Neuron (in vitro differentiated cells): ENCODE data around the gene PPP1R14C.
"Not testable (repeated sequence)": the region's sequence is repeated elsewhere in the genome, so short reads cannot be mapped to it uniquely, and the experiment has no call there.

Source experiments
- H2AFZ ChIP-seq: one replicate; pipeline ENCODE4 v1.6.1; 2013; ENCODE audit warnings: low read depth, mild to moderate bottlenecking, inconsistent platforms, low read length, moderate library complexity
- H3K27me3 ChIP-seq: one replicate; pipeline ENCODE4 v1.6.1; 2013; ENCODE audit warnings: low read length; ENCODE audit not compliant: insufficient read depth
- H3K36me3 ChIP-seq: one replicate; pipeline ENCODE4 v1.6.1; 2013; ENCODE audit warnings: low read length; ENCODE audit not compliant: insufficient read depth
- H3K4me1 ChIP-seq: one replicate; pipeline ENCODE4 v1.6.1; 2013; ENCODE audit warnings: low read length; ENCODE audit not compliant: insufficient read depth
- H3K4me3 ChIP-seq: 2 replicates; pipeline ENCODE4 v1.5.1; 2013; ENCODE audit warnings: mild to moderate bottlenecking, low read length, moderate library complexity
- H3K9me3 ChIP-seq: one replicate; pipeline ENCODE4 v1.6.1; 2013; ENCODE audit warnings: low read length

PPP1R14C gene

DNA sequence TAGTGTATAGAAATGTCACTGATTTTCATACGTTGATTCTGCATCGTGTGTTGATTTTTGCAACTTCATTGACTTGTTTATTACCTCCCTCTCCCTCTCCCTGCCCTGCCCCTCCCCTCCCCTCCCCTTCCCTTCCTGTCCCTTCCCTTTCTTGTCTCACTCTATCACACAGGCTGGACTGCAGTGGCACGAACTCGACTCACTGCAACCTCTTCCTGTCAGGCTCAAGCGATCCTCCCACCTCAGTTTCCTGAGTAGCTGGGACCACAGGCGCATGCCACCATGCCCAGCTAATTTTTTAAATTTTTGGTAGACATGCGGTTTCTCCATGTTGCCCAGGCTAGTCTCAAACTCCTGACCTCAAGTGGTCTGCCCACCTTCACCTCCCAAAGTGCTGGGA lies 19.2 kb upstream of the PPP1R14C start:
- Histone ChIP-seq H3K4me1 (peaks cover 12% of the 10 kb centered on the region), H3K36me3 (no peaks in the 10 kb centered on the region), H2AFZ (no peak overlapping the region), H3K9me3 (peaks cover 2% of the 10 kb centered on the region), H3K27me3 (no peaks in the 10 kb centered on the region), H3K4me3 (no peak overlapping the region)

DNA sequence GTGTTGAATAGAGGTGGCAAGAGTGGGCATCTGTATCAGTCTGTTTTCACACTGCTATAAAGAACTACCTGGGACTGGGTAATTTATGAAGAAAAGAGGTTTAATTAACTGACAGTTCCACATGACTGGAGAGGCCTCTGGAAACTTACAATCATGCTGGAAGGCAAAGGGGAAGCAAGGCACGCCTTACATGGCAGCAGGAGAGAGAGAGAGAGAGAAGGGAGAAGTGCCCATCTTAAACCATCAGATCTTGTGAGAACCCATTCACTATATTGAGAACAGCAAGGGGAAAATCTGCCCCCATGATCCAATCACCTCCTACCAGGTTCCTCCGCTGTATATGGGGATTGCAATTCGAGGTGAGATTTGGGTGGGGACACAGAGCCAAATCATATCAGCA lies 18.6 kb upstream of the PPP1R14C start:
- no peak overlapping the region for H3K4me3 ChIP-seq
- H3K27me3 ChIP-seq = no peaks in the 10 kb centered on the region
- H3K36me3 ChIP-seq = no peaks in the 10 kb centered on the region

DNA sequence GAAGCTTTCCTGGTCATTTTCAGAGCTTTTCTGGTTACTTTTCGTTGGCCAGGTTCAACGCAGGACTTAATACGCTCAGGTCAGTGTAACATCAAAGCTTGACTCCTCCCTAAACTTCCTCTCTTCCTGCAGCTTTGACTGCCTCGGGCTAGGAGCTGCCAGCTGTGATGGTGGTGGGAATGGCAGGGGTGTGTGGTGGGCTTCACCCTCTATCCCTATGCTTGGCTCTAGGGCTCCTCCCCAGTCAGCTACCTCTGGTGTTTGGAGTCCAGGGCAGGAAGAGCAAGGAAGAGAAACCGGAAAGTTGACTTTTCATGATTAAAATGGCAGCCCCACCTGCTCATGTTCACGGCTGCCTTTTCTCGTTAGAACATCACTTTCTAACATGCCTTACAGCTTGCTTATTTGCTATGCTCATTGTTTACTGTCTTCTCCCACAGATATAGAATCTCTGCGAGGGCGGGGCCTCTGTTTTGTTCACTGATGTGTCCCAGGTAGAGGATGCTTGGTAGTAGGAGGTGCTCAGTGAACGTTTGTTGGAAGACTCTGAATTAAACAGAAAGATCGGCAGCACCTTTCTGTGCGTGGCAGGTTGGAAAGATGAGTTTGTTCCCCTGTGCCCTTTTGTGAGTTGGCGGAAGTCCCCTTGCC lies 16.1 kb upstream of the PPP1R14C start:
- no peaks in the 10 kb centered on the region for H3K27me3 ChIP-seq
- H2AFZ ChIP-seq = no peak overlapping the region
- H3K36me3 ChIP-seq = no peaks in the 10 kb centered on the region
- peaks cover 5% of the 10 kb centered on the region for H3K9me3 ChIP-seq
- H3K4me1 ChIP-seq = no peaks in the 10 kb centered on the region
- H3K4me3 ChIP-seq = no peak overlapping the region

More for the DNA sequence above, 18.6 kb upstream of the PPP1R14C start:
- Histone ChIP-seq H3K9me3 (peaks cover 2% of the 10 kb centered on the region), H3K4me1 (peaks cover 6% of the 10 kb centered on the region), H2AFZ (no peak overlapping the region)

DNA sequence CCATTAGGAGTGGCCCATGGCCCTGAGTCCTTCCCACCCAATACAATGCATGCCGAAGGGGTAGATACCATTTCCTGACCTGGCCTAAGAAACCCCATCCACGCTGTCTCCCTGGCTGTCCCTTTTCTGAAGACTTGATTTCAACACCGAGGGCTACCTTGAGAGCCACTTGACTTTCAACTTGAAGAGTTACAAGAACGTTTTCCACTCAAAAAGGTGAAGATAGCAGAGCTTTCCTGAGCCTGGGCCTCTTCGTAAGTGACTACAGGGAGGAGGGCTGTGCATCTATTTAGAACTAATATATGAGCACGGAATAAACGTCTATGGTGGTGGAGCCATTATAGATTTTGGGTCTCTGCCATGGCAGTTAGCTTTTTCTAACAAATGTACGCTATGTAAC lies 14.4 kb upstream of the PPP1R14C start:
- H2AFZ ChIP-seq = no peak overlapping the region
- H3K9me3 ChIP-seq = peaks cover 5% of the 10 kb centered on the region
- no peaks in the 10 kb centered on the region for H3K4me1 ChIP-seq
- no peaks in the 10 kb centered on the region for H3K27me3 ChIP-seq
- no peaks in the 10 kb centered on the region for H3K36me3 ChIP-seq
- no peak overlapping the region for H3K4me3 ChIP-seq

DNA sequence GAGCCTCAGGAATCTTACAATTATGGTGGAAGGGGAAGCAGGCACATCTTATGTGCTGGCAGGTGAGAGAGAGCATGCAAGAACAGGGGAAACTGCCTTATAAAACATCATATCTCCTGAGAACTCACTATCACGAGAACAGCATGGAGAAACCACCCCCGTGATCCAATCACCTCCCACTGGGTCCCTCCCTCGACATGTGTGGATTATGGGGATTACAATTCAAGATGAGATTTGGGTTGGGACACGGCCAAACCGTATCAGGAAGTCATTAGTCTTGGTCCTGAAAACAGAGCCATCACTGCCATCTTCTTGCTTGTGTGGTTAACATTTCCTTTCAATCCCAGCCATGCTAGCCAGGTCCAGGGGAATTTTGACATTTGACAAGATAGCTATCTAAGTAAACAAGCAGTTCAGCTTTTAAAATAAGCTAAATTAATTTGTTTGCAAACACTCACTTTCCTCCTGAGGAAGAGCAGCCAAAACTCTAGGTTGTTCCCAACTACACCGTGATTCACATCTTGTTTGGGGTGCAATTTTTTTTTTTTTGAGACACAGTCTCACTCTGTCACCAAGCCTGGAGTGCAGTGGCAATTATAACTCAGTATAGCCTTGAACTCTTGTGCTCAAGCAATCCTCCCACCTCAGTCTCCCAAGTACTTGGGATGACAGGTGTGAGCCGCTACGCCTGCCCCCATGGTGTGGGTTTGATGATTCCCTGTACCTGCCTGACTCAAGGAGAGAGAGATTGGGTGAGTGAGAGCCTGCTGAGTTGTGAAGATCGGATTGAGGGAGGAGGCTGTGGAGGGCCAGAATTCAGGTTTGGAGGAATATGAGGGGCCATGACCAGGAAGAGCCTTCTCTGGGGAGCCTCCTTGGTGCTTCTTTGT lies 13.0 kb upstream of the PPP1R14C start:
- Histone ChIP-seq H2AFZ (no peak overlapping the region), H3K4me3 (no peak overlapping the region), H3K4me1 (no peaks in the 10 kb centered on the region), H3K27me3 (no peaks in the 10 kb centered on the region), H3K9me3 (peaks cover 5% of the 10 kb centered on the region), H3K36me3 (no peaks in the 10 kb centered on the region)

DNA sequence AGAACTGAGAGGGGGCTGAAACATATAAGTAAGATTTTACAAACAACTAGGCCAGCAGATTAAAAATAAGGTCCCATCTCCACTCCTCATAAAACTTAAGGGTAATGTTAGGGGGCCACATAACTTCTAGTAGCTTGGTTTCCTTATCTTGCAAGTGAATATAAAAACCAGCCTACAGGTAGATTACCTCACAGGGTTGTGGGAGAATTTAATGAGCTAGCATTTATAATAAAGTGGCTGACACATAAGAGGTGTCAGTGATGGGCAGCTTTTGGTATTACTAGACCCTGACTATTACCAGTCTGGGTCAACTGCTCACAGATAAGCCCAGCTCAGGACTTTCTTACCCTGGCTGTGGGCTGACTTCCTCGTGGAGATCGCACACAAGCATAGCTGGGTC lies 9.2 kb upstream of the PPP1R14C start:
- H2AFZ ChIP-seq = no peak overlapping the region
- no peaks in the 10 kb centered on the region for H3K36me3 ChIP-seq
- no peaks in the 10 kb centered on the region for H3K4me1 ChIP-seq
- H3K9me3 ChIP-seq = peaks cover 5% of the 10 kb centered on the region
- no peak overlapping the region for H3K4me3 ChIP-seq
- H3K27me3 ChIP-seq = no peaks in the 10 kb centered on the region

DNA sequence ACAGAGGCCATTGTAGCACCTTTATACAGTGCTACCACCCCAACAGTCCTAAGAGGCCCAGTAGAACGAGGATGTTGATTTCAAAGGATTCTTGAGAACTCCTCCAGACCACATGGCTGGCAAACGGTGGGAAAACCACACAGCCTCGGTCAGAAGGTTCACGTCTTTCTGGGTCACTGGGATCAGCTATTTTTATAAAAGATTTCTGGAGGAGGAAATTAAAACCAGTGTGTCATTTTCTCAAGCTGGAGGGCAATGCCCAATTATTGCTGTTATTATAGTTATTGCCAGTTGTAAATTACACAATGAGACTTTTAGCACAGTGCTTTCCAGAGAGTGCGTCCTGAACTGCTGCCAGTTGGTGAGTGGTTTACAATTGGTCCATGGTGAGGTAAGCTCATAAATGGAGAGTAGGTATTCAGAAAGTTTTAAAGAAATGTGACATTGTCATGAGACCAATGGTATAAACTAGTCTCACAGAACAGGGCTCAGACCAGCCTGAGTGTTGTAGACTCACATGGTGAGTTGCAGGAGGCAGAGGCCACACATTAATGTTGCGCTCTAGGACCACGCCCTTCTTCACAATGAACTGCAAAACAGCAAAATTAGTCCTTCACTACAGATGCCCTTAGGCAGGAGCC lies 8.4 kb upstream of the PPP1R14C start:
- no peak overlapping the region for H2AFZ ChIP-seq
- no peaks in the 10 kb centered on the region for H3K27me3 ChIP-seq
- no peaks in the 10 kb centered on the region for H3K4me1 ChIP-seq
- H3K36me3 ChIP-seq = no peaks in the 10 kb centered on the region
- peaks cover 5% of the 10 kb centered on the region for H3K9me3 ChIP-seq
- no peak overlapping the region for H3K4me3 ChIP-seq

DNA sequence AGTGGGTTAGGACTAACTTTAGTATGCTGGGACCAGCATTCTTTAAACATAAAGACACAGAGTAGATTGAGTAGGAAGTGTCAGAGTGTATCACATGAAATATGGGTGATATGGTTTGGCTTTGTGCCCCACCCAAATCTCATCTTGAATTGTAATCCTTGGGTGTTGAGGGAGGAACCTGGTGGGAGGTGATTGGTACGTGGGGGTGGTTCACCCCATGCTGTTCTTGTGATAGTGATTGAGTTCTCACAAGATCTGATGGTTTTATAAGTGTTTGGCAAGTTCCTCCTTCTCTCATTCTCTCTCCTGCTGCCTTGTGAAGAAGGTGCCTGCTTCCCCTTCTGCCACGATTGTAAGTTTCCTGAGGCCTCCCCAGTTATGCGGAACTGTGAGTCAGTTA lies 5.1 kb upstream of the PPP1R14C start:
- not testable (repeated sequence) for H3K4me3 ChIP-seq, H3K27me3 ChIP-seq, H3K9me3 ChIP-seq, H2AFZ ChIP-seq, H3K36me3 ChIP-seq
- peaks cover 11% of the 10 kb centered on the region for H3K4me1 ChIP-seq

DNA sequence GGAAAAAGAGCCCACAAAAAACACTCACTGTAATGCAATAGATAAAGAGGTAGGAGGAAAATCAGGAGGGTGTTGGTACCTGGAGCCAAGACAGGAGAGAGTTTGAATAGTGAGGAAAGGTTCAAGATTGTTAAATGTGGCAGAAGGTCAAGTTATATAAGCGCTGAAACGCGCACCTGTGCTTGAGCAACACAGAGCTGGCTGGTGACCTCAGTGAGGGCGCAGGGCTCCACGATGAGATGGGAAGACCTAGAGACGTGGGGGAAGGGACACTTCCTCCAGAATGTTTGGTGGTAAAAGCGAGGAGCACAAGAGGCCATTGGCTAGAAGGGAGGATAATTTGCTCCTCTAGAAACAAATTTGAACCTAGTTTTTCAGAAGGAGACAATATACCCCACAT lies 4.2 kb upstream of the PPP1R14C start:
- no peaks in the 10 kb centered on the region for H3K27me3 ChIP-seq
- H3K4me3 ChIP-seq = no peak overlapping the region
- H3K9me3 ChIP-seq = peaks cover 2% of the 10 kb centered on the region
- H2AFZ ChIP-seq = no peak overlapping the region
- no peaks in the 10 kb centered on the region for H3K36me3 ChIP-seq
- peaks cover 11% of the 10 kb centered on the region for H3K4me1 ChIP-seq

DNA sequence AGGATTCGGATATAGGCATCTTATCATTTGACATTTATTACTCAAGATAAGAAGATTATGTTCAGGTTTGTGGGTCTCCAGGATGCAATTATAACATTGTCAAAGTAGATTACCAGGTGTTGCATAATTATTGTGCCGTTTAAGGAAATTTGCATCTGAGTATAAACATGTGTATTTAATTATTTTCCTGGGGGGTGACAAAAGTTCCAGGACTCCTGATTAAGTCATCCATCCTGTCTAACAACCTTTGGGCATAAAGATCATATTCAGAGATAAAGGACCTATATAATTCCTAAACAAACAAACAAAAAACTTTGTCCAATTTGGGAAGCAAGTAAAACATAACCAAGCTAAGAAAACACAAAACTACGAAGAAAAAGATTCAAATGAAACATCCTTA lies 3.3 kb upstream of the PPP1R14C start:
- H3K36me3 ChIP-seq = no peaks in the 10 kb centered on the region
- no peaks in the 10 kb centered on the region for H3K27me3 ChIP-seq
- H3K9me3 ChIP-seq = peaks cover 2% of the 10 kb centered on the region
- no peak overlapping the region for H3K4me3 ChIP-seq
- peaks cover 11% of the 10 kb centered on the region for H3K4me1 ChIP-seq
- no peak overlapping the region for H2AFZ ChIP-seq

DNA sequence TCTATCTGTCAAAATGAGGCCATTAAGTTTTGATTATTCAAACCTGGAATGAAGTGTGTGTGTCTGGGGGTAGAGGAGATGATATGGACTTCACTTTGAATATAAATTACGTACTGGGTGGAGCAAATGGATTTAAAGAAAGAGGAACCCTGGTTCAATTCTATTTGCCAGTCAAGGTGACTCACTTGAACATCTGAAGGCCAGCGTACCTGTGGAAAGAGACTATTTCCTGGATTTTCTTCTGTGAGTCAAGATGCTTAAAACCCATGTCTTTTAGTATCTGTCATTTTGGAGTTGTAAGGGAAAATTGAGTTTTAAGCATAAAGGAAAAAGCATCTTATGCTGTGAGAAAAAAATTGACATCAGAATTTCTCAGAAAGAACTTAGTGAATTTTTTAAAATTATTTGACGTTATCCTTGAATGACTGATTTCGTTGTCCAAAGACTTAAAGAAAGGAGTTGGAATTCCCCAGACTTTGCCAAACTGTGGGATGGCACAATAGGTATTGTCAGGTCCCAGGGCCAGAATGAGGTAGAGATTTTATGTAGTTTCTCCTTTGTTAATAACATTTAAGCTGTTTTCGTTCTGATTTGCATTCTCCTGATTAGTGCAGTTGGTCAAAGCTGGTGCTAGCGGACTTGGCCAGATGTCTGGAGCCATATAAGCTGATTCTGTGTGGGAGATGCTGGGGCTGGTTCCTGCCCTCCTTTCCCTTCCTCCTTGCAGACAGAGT lies 2.4 kb upstream of the PPP1R14C start:
- Histone ChIP-seq H3K27me3 (no peaks in the 10 kb centered on the region), H2AFZ (no peak overlapping the region), H3K4me3 (no peak overlapping the region), H3K9me3 (peaks cover 2% of the 10 kb centered on the region), H3K4me1 (peaks cover 14% of the 10 kb centered on the region), H3K36me3 (no peaks in the 10 kb centered on the region)

DNA sequence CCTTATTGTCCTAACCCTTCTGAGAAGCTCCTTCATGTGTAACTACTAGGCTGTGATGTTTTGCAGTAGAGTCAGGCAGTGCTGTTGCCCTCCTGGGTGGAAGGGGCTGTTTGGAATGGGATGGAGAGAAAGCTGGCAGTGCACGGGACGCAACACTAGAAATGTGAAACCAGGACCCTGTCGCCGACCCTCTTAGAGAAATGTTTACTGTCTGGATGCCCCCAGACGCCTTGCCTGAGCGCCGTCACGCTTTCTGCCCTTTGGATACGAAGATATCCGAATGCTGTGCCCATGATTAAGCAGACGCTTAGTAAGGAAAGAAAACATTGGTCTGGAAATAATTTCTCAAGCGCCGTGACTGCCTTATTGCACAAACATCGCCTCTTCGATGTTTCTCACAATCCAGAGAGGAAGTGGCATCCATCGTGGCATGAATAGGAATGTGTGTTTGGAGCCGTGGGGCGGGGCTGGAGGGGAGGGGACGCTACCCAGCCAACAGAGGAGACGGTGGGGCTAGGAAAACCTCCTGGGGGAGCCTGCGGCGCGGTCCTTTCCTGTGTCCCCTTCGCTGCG lies 661 bp upstream of the PPP1R14C start:
- H3K36me3 ChIP-seq = no peaks in the 10 kb centered on the region
- peaks cover 28% of the 10 kb centered on the region for H3K4me1 ChIP-seq
- H3K27me3 ChIP-seq = no peaks in the 10 kb centered on the region
- H2AFZ ChIP-seq = peak overlapping the region; percentile 78
- peak overlapping the region; percentile 96 for H3K4me3 ChIP-seq
- H3K9me3 ChIP-seq = no peaks in the 10 kb centered on the region
